ENCODE measurements around the gene CALN1.
"Not testable (repeated sequence)": the region's sequence is repeated elsewhere in the genome, so short reads cannot be mapped to it uniquely, and the experiment has no call there.

Gene CALN1

GRCh38 chr7:72265071-72265904 lies 146.8 kb downstream of the CALN1 start:
- no peak for DNase-seq

- no peak for DNase-seq
Measured at GRCh38 chr7:72260406-72260805, 151.7 kb downstream of the CALN1 start.

GRCh38 chr7:72258074-72258473 lies 154.1 kb downstream of the CALN1 start:
- no peak for DNase-seq

- DNase-seq, result no peak
Measured at GRCh38 chr7:72254455-72254854, 157.7 kb downstream of the CALN1 start.

- DNase-seq, result no peak
Measured at GRCh38 chr7:72249106-72249505, 163.0 kb downstream of the CALN1 start.

GRCh38 chr7:72244826-72245398 lies 167.2 kb downstream of the CALN1 start:
- no peak for DNase-seq

GRCh38 chr7:72243329-72243728 lies 168.8 kb downstream of the CALN1 start:
- no peak for DNase-seq

- no peak for DNase-seq
Measured at GRCh38 chr7:72235351-72235750, 176.8 kb downstream of the CALN1 start.

GRCh38 chr7:72234086-72234485 lies 178.1 kb downstream of the CALN1 start:
- DNase-seq, result no peak

GRCh38 chr7:72230281-72230680 lies 181.9 kb downstream of the CALN1 start:
- no peak for DNase-seq

GRCh38 chr7:72223351-72223750 lies 188.8 kb downstream of the CALN1 start:
- no peak for DNase-seq

GRCh38 chr7:72222136-72222535 lies 190.0 kb downstream of the CALN1 start:
- DNase-seq, result no peak

- no peak for DNase-seq
Measured at GRCh38 chr7:72219500-72219899, 192.6 kb downstream of the CALN1 start.

GRCh38 chr7:72217151-72217550 lies 195.0 kb downstream of the CALN1 start:
- DNase-seq, result no peak

GRCh38 chr7:72213769-72214168 lies 198.4 kb downstream of the CALN1 start:
- DNase-seq, result no peak

GRCh38 chr7:72213081-72213480 lies 199.1 kb downstream of the CALN1 start:
- no peak for DNase-seq

GRCh38 chr7:72211175-72211574 lies 201.0 kb downstream of the CALN1 start:
- DNase-seq, result no peak

GRCh38 chr7:72209006-72209405 lies 203.1 kb downstream of the CALN1 start:
- DNase-seq, result not testable (repeated sequence)

- no peak for DNase-seq
Measured at GRCh38 chr7:72196176-72196575, 216.0 kb downstream of the CALN1 start.

- DNase-seq, result no peak
Measured at GRCh38 chr7:72190919-72191318, 221.2 kb downstream of the CALN1 start.

GRCh38 chr7:72190146-72190545 lies 222.0 kb downstream of the CALN1 start:
- no peak for DNase-seq

- DNase-seq, result no peak
Measured at GRCh38 chr7:72187179-72187578, 225.0 kb downstream of the CALN1 start.

GRCh38 chr7:72183835-72184234 lies 228.3 kb downstream of the CALN1 start:
- DNase-seq, result no peak

- DNase-seq, result no peak
Measured at GRCh38 chr7:72182036-72182435, 230.1 kb downstream of the CALN1 start.

- DNase-seq, result no peak
Measured at GRCh38 chr7:72176875-72177274, 235.3 kb downstream of the CALN1 start.

Data from activated CD4-positive, alpha-beta T cell treated with anti-CD3 and anti-CD28 coated beads, Interleukin-2, amount 50 U/mL, for 1 hour (primary cell).